Posterior cingulate gyrus (tissue), 11 donors: Measurements from ENCODE around the gene PARPBP.
"Not testable (repeated sequence)": the region's sequence is repeated elsewhere in the genome, so short reads cannot be mapped to it uniquely, and the experiment has no call there.

Experiments
- DNase-seq, 10 donors: peaks; one replicate each; pipeline versions ENCODE4 v3.0.0 to v3.0.0-alpha.2; 2020 to 2021; ENCODE audit warnings: mixed read lengths in 3 of 10
- intact Hi-C: fragments of 100-400 bp; cut with DNase I; formaldehyde crosslinking; loops from one replicate; pipeline ENCODE4 v1.15.1; 2023

PARPBP gene

DNA sequence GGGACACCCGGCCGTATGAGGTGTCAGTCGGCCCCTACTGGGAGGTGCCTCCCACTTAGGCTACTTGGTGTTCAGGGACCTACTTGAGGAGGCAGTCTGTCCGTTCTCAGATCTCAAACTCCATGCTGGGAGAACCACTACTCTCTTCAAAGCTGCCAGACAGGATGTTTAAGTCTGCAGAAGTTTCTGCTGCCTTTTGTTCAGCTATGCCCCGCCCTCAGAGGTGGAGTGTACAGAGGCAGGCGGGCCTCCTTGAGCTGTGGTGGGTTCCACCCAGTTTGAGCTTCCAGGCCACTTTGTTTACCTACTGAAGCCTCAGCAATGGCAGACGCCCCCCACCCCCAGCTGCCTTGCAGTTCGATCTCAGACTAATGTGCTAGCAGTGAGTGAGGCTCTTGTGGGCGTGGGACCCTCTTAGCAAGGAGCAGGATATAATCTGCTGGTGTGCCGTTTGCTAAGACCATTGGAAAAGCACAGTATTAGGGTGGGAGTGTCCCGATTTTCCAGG lies 22.9 kb downstream of the PARPBP start:
- DNase-seq = peak in 2 of 10 donors; percentile 57 to 67
- intact Hi-C loops = not testable (repeated sequence)

GRCh38 chr12:102144221-102144620 lies 24.2 kb downstream of the PARPBP start:
- intact Hi-C loops = no loop called here
- no peak for DNase-seq

DNA sequence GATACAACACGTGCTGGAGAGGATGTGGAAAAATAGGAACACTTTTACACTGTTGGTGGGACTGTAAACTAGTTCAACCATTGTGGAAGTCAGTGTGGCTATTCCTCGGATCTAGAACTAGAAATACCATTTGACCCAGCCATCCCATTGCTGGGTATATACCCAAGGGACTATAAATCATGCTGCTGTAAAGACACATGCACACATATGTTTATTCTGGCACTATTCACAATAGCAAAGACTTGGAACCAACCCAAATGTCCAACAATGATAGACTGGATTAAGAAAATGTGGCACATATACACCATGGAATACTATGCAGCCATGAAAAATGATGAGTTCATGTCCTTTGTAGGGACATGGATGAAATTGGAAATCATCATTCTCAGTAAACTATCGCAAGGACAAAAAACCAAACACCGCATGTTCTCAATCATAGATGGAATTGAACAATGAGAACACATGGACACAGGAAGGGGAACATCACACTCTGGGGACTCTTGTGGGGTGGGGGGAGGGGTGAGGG lies 27.1 kb downstream of the PARPBP start:
- DNase-seq = not testable (repeated sequence)

DNA sequence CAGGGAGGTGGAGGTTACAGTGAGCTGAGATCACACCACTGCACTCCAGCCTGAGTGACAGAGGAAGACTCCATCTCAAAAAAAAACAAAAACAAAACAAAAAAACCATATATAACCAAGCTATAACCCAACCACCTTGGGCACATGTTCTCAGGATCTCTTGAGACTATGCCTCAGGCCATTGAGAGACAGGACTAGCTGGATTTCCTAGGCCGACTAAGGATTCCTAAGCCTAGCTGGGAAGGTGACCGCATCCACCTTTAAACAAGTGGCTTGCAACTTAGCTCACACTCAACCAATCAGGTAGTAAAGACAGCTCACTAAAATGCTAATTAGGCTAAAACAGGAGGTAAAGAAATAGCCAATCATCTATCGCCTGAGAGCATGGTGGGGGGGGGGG lies 35.2 kb downstream of the PARPBP start:
- intact Hi-C loops, DNase-seq: not testable (repeated sequence)

More for the DNA sequence above, 27.1 kb downstream of the PARPBP start:
- intact Hi-C loops = not testable (repeated sequence)

GRCh38 chr12:102163383-102163782 lies 43.4 kb downstream of the PARPBP start:
- intact Hi-C loops = loop anchor here (10.0 kb wide), 1 partner anchor 311 kb away; no protein-coding TSS in a partner anchor
- no peak for DNase-seq

- intact Hi-C loops = loop anchor here (10.0 kb wide), 1 partner anchor 307 kb away; no protein-coding TSS in a partner anchor
- DNase-seq = no peak
These were observed 48.0 kb downstream of the PARPBP start for GRCh38 chr12:102167821-102168604.

- no peak for DNase-seq
- intact Hi-C loops = loop anchor here (2.0 to 10.0 kb wide), 2 partner anchors 305 to 571 kb away; no protein-coding TSS in a partner anchor
These were observed 50.1 kb downstream of the PARPBP start for GRCh38 chr12:102169922-102170621.

DNA sequence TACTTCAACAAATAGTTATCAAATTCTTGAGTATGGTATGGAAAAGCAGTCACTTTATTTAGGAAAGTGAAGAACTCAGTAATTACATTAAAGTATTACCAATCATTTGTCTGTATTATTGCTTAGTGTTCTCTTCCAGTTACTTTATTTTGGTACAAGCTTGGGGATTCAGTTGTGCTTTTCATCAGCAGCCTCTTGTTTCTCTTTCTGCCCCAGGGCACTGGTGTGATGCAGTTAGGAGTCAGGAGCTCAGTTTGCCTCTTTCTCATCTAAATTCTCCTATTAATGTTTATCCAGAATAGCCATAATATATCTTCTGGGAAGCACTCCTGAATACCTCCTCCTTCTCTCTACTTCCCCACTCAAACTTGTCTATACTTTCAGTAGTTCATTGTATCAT lies 52.0 kb downstream of the PARPBP start:
- intact Hi-C loops = loop anchor here (2.0 kb wide), 1 partner anchor 569 kb away; no protein-coding TSS in a partner anchor
- DNase-seq = no peak

DNA sequence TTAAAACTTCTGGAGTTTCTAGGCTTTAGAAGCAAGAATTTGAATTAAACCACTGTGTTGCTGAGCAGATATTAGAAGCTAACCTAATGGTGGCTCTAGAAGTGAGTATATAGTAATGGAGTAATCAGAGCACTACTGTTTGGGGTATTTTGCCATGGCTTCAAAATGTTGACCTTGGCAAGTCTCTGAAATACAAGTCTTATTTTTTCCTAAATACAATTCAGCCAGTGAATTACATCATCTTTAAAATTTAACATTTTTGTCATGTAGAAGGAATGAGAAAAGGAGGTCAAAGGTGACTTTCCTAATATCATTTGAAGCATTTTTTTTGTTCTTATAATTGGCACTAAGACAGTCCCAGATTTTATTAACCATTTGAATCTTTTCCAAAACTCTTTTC lies 52.5 kb downstream of the PARPBP start:
- DNase-seq = no peak
- intact Hi-C loops = no loop called here

- intact Hi-C loops = no loop called here
- DNase-seq = no peak
These were observed 54.1 kb downstream of the PARPBP start for GRCh38 chr12:102174117-102174516.

DNA sequence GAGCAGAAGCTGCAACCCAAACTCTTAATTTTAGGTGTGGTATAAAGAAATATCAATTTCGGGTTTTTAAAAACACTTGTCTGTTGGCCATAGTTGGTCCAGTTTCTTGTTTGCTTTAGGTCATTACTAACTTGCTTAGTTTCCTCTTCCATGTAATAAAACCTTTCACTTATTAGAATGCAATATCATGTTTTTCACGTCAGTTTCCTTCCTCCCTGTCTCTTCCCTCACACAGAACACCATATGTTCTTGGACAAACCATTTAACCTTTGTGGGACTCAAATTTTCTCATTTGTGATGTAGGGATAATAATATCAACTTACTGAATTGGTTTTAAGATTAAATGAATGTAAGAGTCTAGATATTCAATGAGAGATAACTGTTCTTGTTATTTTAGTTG lies 54.8 kb downstream of the PARPBP start:
- DNase-seq = no peak
- intact Hi-C loops = no loop called here

- DNase-seq = no peak
- intact Hi-C loops = loop anchor here (10.0 kb wide), 1 partner anchor 282 kb away; no protein-coding TSS in a partner anchor
These were observed 62.7 kb downstream of the PARPBP start for GRCh38 chr12:102182635-102183034.

GRCh38 chr12:102195826-102196225 lies 75.8 kb downstream of the PARPBP start:
- intact Hi-C loops = no loop called here
- DNase-seq = no peak

- DNase-seq = no peak
- intact Hi-C loops = no loop called here
These were observed 77.8 kb downstream of the PARPBP start, which contains the start of gene PMCH for GRCh38 chr12:102197789-102198188. Gene PMCH (minus strand): TSS chr12:102197833. CDS start chr12:102197770, 63 bp downstream.

DNA sequence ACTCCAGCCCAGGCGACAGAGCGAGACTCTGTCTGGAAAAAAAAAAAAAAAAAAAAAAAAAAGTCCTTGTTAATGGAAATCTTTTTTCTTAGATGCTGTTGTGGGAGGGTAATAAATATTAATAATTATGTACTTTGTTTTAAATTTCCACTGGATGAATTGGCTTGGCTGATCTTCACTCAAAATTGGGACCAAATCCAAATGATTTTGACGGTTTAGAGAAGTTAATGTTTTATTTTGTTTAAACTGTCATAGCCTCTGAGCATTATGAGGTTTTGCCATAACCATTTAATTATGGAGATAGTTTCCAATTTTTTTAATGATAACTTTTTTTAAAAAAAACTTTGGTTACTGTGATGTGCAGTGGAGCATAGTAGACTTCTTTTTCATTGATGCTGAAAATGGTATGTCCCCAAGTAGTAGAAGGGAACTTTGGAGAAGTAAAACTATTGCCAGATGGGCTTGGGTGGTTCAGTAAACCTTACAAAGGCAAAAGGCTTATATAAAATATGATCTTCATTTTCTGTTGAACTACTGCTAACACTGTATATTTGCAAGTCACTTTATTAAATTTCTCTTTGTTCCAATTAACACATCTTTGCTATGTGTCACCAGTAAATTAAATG lies 81.6 kb downstream of the PARPBP start:
- no peak for DNase-seq
- intact Hi-C loops = no loop called here

DNA sequence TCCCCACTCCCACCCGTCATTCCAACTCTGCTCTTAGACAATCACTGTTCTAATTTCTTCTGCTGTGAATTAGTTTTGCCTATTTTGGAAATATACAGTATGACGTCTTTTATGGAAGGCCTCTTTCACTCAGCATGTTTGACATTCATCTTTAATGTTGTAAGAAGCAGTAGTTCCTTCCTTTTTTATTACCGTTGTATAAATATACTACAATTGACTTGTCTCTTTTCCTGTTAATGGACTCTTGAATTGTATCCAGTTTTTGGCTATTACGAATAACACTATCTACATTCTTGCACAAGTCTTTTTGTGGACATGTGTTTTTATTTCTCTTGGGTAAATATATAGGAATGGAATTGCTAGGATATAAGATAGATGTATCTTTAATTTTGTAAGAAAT lies 82.6 kb downstream of the PARPBP start:
- DNase-seq = no peak
- intact Hi-C loops = no loop called here

GRCh38 chr12:102204025-102204424 lies 84.0 kb downstream of the PARPBP start:
- intact Hi-C loops = no loop called here
- DNase-seq = no peak

DNA sequence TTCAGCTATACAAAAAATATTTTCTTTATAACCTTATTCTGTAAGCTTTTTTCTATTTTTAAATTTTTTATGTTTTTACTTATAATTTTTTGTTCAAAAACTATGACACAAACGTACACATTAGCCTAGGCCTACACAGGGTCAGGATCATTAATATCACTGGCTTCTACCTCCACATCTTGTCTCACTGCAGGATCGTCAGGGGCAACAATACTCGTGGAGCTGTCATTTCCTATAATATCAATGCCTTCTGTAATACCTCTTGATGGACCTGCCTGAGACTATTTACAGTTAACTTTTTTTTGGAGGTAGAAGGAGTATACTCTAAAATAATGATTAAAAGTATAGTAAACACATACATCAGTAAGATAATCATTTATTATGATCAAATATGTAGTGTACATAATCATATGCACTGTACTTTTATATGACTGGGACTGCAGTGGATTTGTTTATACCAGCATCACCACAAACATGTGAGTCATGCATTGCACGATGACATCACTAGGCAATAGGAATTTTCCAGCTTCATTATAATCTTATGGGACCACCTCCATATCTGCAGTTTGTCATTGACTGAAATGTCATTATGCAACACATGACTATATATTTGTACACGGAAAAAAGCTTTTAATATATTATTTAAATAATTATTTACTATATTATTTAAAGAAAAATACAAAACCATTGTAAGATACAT lies 96.2 kb downstream of the PARPBP start:
- DNase-seq = no peak
- intact Hi-C loops = no loop called here

GRCh38 chr12:102220736-102221135 lies 100.8 kb downstream of the PARPBP start:
- DNase-seq = no peak
- intact Hi-C loops = no loop called here

DNA sequence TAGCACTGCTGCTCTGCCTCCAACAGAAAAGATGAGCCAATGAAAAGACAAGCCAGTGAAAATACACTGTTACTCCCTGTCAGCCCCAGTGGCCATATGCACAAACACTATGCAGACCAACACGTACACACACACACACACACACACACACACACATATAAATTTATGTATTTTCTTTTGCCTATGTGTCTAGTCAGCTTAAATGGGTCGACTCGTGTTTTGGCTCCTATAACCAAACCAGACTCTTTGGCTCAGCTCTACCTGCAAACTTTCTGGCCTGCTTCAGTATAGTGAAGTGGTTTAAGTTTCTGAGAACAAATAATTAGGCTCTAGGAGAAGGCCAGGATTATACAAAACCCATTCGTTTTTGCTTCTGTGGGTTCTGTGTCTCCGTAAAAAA lies 108.0 kb downstream of the PARPBP start:
- intact Hi-C loops = no loop called here
- DNase-seq = no peak
